CD14-positive monocyte (primary cell): ENCODE results near the gene OR52E8. TPM values are rescaled to one million over a fixed set of nuclear protein-coding genes. Genes with fewer than 3 reads are reported as not detected.

Experiments
- DNase-seq, 3 donors: peaks; one replicate each; pipeline ENCODE4 v3.0.0-alpha.2; 2011 to 2022
- H2AFZ ChIP-seq: 2 replicates; pipeline ENCODE4 v1.6.0; 2012; ENCODE audit warnings: mild to moderate bottlenecking, low read depth, low read length, inconsistent platforms; ENCODE audit not compliant: insufficient read depth, poor library complexity, severe bottlenecking
- H3K27ac ChIP-seq, 2 donors: 1 replicate in 1 of 2; 2 replicates in 1 of 2; pipeline ENCODE4 v1.5.1; 2012 to 2013; ENCODE audit warnings: low read length in 2 of 2, control low read depth in 1 of 2, inconsistent platforms in 1 of 2, low read depth in 1 of 2, mild to moderate bottlenecking in 1 of 2
- H3K27me3 ChIP-seq, 2 donors: one replicate each; pipeline versions ENCODE4 v1.6.0 to v1.6.1; 2011 to 2013; ENCODE audit warnings: low read length in 2 of 2; ENCODE audit not compliant: control insufficient read depth in 2 of 2, insufficient read depth in 2 of 2
- H3K36me3 ChIP-seq, 2 donors: replicated peaks in 1 of 2; 1 replicate in 1 of 2; 2 replicates in 1 of 2; pipeline versions ENCODE4 v1.5.1 to v1.6.1; 2012 to 2013; ENCODE audit warnings: low read length in 2 of 2, control low read depth in 1 of 2, inconsistent platforms in 1 of 2, mild to moderate bottlenecking in 1 of 2; ENCODE audit not compliant: insufficient read depth in 2 of 2, control insufficient read depth in 1 of 2
- H3K4me1 ChIP-seq, 2 donors: 1 replicate in 1 of 2; 2 replicates in 1 of 2; pipeline versions ENCODE4 v1.5.1 to v1.6.1; 2012 to 2013; ENCODE audit warnings: low read length in 2 of 2, control low read depth in 1 of 2, inconsistent platforms in 1 of 2, mild to moderate bottlenecking in 1 of 2, moderate library complexity in 1 of 2; ENCODE audit not compliant: insufficient read depth in 2 of 2, control insufficient read depth in 1 of 2
- H3K4me2 ChIP-seq: replicated peaks from 2 replicates; pipeline ENCODE3; 2012; ENCODE audit warnings: low read length, moderate library complexity, mild to moderate bottlenecking; ENCODE audit not compliant: poor library complexity, severe bottlenecking; ENCODE audit errors: extremely low read depth
- H3K4me3 ChIP-seq, 3 experiments: fragments of 200-600 bp in 1 of 3; sonication (generic) in 1 of 3; replicated peaks in 1 of 3; 1 replicate in 2 of 3; 2 replicates in 1 of 3; pipeline ENCODE4 v1.5.1; 2011 to 2013; ENCODE audit warnings: low read length in 3 of 3, mild to moderate bottlenecking in 3 of 3, control low read depth in 2 of 3, low read depth in 2 of 3, inconsistent platforms in 1 of 3, moderate library complexity in 1 of 3
- H3K79me2 ChIP-seq: 2 replicates; pipeline ENCODE4 v1.6.0; 2012; ENCODE audit warnings: mild to moderate bottlenecking, control low read depth, inconsistent platforms, low read length, moderate library complexity; ENCODE audit not compliant: insufficient read depth
- H3K9ac ChIP-seq: 2 replicates; pipeline ENCODE4 v1.6.0; 2017; ENCODE audit warnings: low read length, mild to moderate bottlenecking; ENCODE audit not compliant: insufficient read depth, poor library complexity, severe bottlenecking
- H3K9me3 ChIP-seq, 2 donors: replicated peaks in 1 of 2; 1 replicate in 1 of 2; 2 replicates in 1 of 2; pipeline versions ENCODE4 v1.5.1 to v1.6.1; 2012 to 2013; ENCODE audit warnings: low read length in 2 of 2, control low read depth in 1 of 2; ENCODE audit not compliant: control insufficient read depth in 1 of 2, insufficient read depth in 1 of 2
- H4K20me1 ChIP-seq: 2 replicates; pipeline ENCODE4 v1.6.0; 2012; ENCODE audit warnings: mild to moderate bottlenecking, low read length, control low read depth, moderate library complexity; ENCODE audit not compliant: insufficient read depth
- H3K27ac Mint-ChIP-seq, 7 donors: one replicate each; pipeline ENCODE4 v1.8.0; 2020; ENCODE audit warnings: mild to moderate bottlenecking in 7 of 7, mixed read lengths in 7 of 7, moderate library complexity in 6 of 7, inconsistent platforms in 2 of 7
- H3K27me3 Mint-ChIP-seq, 3 donors: one replicate each; pipeline ENCODE4 v1.8.0; 2021 to 2022; ENCODE audit warnings: low read depth in 3 of 3, mild to moderate bottlenecking in 3 of 3, mixed read lengths in 3 of 3, moderate library complexity in 3 of 3, inconsistent platforms in 1 of 3
- H3K36me3 Mint-ChIP-seq, 2 donors: one replicate each; pipeline ENCODE4 v1.8.0; 2020; ENCODE audit warnings: mixed read lengths in 2 of 2, inconsistent platforms in 1 of 2, mild to moderate bottlenecking in 1 of 2
- H3K4me1 Mint-ChIP-seq: one replicate; pipeline ENCODE4 v1.8.0; 2020; ENCODE audit warnings: mild to moderate bottlenecking, mixed read lengths
- H3K4me3 Mint-ChIP-seq, 2 donors: one replicate each; pipeline ENCODE4 v1.8.0; 2020; ENCODE audit warnings: mild to moderate bottlenecking in 2 of 2, mixed read lengths in 2 of 2, moderate library complexity in 1 of 2
- H3K9me3 Mint-ChIP-seq, 7 donors: one replicate each; pipeline ENCODE4 v1.8.0; 2020 to 2022; ENCODE audit warnings: mixed read lengths in 7 of 7, mild to moderate bottlenecking in 6 of 7, moderate library complexity in 6 of 7, inconsistent platforms in 2 of 7
- CTCF ChIP-seq: fragments of 200-600 bp; IDR thresholded peaks from one replicate; pipeline ENCODE4 v1.8.0; 2022; ENCODE audit warnings: antibody characterized with exemption, mild to moderate bottlenecking
- WGBS: methylation state at CpG from one replicate; pipeline ENCODE4 v1.1.5; 2013; ENCODE audit warnings: missing lambda C conversion rate; ENCODE audit not compliant: insufficient coverage; 5-methylcytosine and 5-hydroxymethylcytosine counted together
- intact Hi-C, 2 donors: fragments of 100-400 bp; cut with micrococcal nuclease; formaldehyde crosslinking; loops; one replicate each; pipeline versions ENCODE4 v1.15.0 to v1.15.1; 2023
- polyA plus RNA-seq, 3 donors: library from polyadenylated mRNA; depleted of rRNA in 1 of 3; unstranded in 2 of 3; stranded (reverse) in 1 of 3; fragments of 300-500 nt in 2 of 3; fragments of >200 nt in 1 of 3; fragmentation: Illumina TruSeq in 2 of 3; gene quantifications; 1 replicate in 2 of 3; 2 replicates in 1 of 3; pipeline ENCODE4 v1.2.3, GENCODE V29; 2012 to 2021

The OR52E8 gene
- polyA plus RNA-seq, 3 donors: not detected

- no peaks in the 10 kb centered on the region for H4K20me1 ChIP-seq
- Mint-ChIP-seq H3K36me3 (no peaks in the 10 kb centered on the region), H3K27me3 (peaks cover 0 to 5% (median under 1%) of the 10 kb centered on the region in 3 donors), H3K4me1 (no peaks in the 10 kb centered on the region), H3K4me3 (no peak within 1 kb of the TSS), H3K27ac (no peak within 1 kb of the TSS), H3K9me3 (no peaks in the 10 kb centered on the region)
- H3K36me3 ChIP-seq: no peaks in the 10 kb centered on the region
- H3K27me3 ChIP-seq: no peaks in the 10 kb centered on the region
- intact Hi-C loops: no loop called here
- H3K9ac ChIP-seq: no peak within 1 kb of the TSS
- DNase-seq: no peak
- H3K27ac ChIP-seq: no peak within 1 kb of the TSS
- H2AFZ ChIP-seq: no peak within 1 kb of the TSS
- no peak within 1 kb of the TSS for H3K4me3 ChIP-seq
- no peaks in the 10 kb centered on the region for H3K9me3 ChIP-seq
- no peaks in the 10 kb centered on the region for H3K79me2 ChIP-seq
- TF ChIP-seq CTCF: no peak
- 96% methylated on average over 3 of the region's 3 CpGs for WGBS
- H3K4me2 ChIP-seq: no peak within 1 kb of the TSS
- H3K4me1 ChIP-seq: no peaks in the 10 kb centered on the region
Measured at GRCh38 chr11:5892908-5893307, 35.4 kb upstream of the OR52E8 start, which contains the start of gene OR52E5. Gene OR52E5, plus strand, starts transcription at chr11:5893208. Its CDS starts 7,569 bp downstream, at chr11:5900777.

GRCh38 chr11:5891216-5891800 lies 33.8 kb upstream of the OR52E8 start:
- Mint-ChIP-seq H3K4me3 (no peak overlapping the region), H3K9me3 (no peaks in the 10 kb centered on the region), H3K36me3 (no peaks in the 10 kb centered on the region), H3K27ac (no peak overlapping the region), H3K27me3 (peaks cover 0 to 3% (median 0%) of the 10 kb centered on the region in 3 donors), H3K4me1 (no peaks in the 10 kb centered on the region)
- no peaks in the 10 kb centered on the region for H3K79me2 ChIP-seq
- no peaks in the 10 kb centered on the region for H4K20me1 ChIP-seq
- H3K9me3 ChIP-seq: no peaks in the 10 kb centered on the region
- H3K27me3 ChIP-seq: no peaks in the 10 kb centered on the region
- WGBS: 100% methylated on average over 1 of the region's 4 CpGs
- H2AFZ ChIP-seq: no peak overlapping the region
- H3K9ac ChIP-seq: no peak overlapping the region
- no peak overlapping the region for H3K4me3 ChIP-seq
- no peaks in the 10 kb centered on the region for H3K36me3 ChIP-seq
- peak in 2 of 3 donors; percentile 3 to 6 for DNase-seq
- TF ChIP-seq CTCF: peak; percentile 63
- H3K4me2 ChIP-seq: no peak overlapping the region
- no peaks in the 10 kb centered on the region for H3K4me1 ChIP-seq
- H3K27ac ChIP-seq: no peak overlapping the region
- intact Hi-C loops: no loop called here
